Endothelial cell of umbilical vein (primary cell): Measurements from ENCODE around the gene TICAM1. TPM values are rescaled to one million over a fixed set of nuclear protein-coding genes. Genes with fewer than 3 reads are reported as not detected.

Experiments
- BruUV-seq: library from RNA; stranded (reverse); fragments of 400-500 nt; replicated peaks from 2 replicates; lab custom pipeline; 2021; lab: Mats Ljungman, UMichigan
- CTCF ChIA-PET: fragments of 300-600, 350-600 bp; sonication (Branson Sonifier 250); formaldehyde crosslinking; loops from one replicate; lab custom pipeline; 2021; ENCODE audit warnings: antibody characterized with exemption, inconsistent platforms; lab: Charles Lee
- POLR2A ChIA-PET: fragments of 300-600, 350-600 bp; sonication (Branson Sonifier 250); formaldehyde crosslinking; loops from one replicate; lab custom pipeline; 2021; ENCODE audit warnings: antibody characterized with exemption, inconsistent platforms; lab: Charles Lee
- DNase-seq: peaks from one replicate; pipeline ENCODE4 v3.0.0-alpha.2; 2011; ENCODE audit warnings: low read depth, low spot score
- FAIRE-seq: peaks from 2 replicates; lab custom pipeline; 2011; peaks lifted over from hg19 to GRCh38; lab: Jason Lieb, UNC
- H2AFZ ChIP-seq: 2 replicates; pipeline ENCODE4 v1.6.0; 2012; ENCODE audit warnings: low read depth, low read length, control low read depth, inconsistent platforms
- H3K27ac ChIP-seq: 2 replicates; pipeline ENCODE4 v1.5.1; 2011; ENCODE audit warnings: low read depth, mild to moderate bottlenecking, control low read depth, low read length, moderate library complexity; ENCODE audit not compliant: insufficient read depth
- H3K27me3 ChIP-seq, 2 experiments: 2 replicates each; pipeline versions ENCODE4 v1.6.0 to v1.6.1; 2011; ENCODE audit warnings: low read length in 2 of 2, mixed read lengths in 1 of 2; ENCODE audit not compliant: control insufficient read depth in 2 of 2, insufficient read depth in 2 of 2
- H3K36me3 ChIP-seq, 2 experiments: 2 replicates in 1 of 2; 3 replicates in 1 of 2; pipeline ENCODE4 v1.5.1; 2011; ENCODE audit warnings: low read length in 2 of 2, mild to moderate bottlenecking in 1 of 2, moderate library complexity in 1 of 2; ENCODE audit not compliant: control insufficient read depth in 2 of 2, insufficient read depth in 2 of 2; ENCODE audit errors: extremely low read depth in 1 of 2
- H3K4me1 ChIP-seq: 3 replicates; pipeline ENCODE4 v1.5.1; 2011; ENCODE audit warnings: mild to moderate bottlenecking, low read length; ENCODE audit not compliant: control insufficient read depth, insufficient read depth; ENCODE audit errors: extremely low read depth
- H3K4me2 ChIP-seq: 2 replicates; pipeline ENCODE4 v1.6.1; 2011; ENCODE audit warnings: low read length, control low read depth, mixed read lengths; ENCODE audit not compliant: insufficient read depth
- H3K4me3 ChIP-seq, 3 experiments: fragments of 200-600 bp in 1 of 3; sonication (generic), shearing (Covaris generic) in 1 of 3; replicated peaks in 1 of 3; 2 replicates each; pipeline ENCODE4 v1.5.1; 2011 to 2016; ENCODE audit warnings: control low read depth in 3 of 3, low read length in 3 of 3, mild to moderate bottlenecking in 2 of 3, inconsistent platforms in 1 of 3, low read depth in 1 of 3, moderate library complexity in 1 of 3; ENCODE audit not compliant: insufficient read depth in 1 of 3
- H3K79me2 ChIP-seq: 2 replicates; pipeline ENCODE4 v1.6.0; 2012; ENCODE audit warnings: low read length, inconsistent platforms; ENCODE audit not compliant: control insufficient read depth, insufficient read depth
- H3K9ac ChIP-seq: replicated peaks from 2 replicates; pipeline ENCODE3; 2011; ENCODE audit warnings: low read length, control low read depth; ENCODE audit not compliant: insufficient read depth; ENCODE audit errors: extremely low read depth
- H3K9me1 ChIP-seq: replicated peaks from 3 replicates; pipeline ENCODE4 v1.6.0; 2011; ENCODE audit warnings: mild to moderate bottlenecking, low read length; ENCODE audit not compliant: control insufficient read depth, insufficient read depth; ENCODE audit errors: extremely low read depth
- H3K9me3 ChIP-seq: replicated peaks from 2 replicates; pipeline ENCODE4 v1.5.1; 2012; ENCODE audit warnings: low read length, inconsistent platforms; ENCODE audit not compliant: control insufficient read depth, insufficient read depth
- H4K20me1 ChIP-seq: replicated peaks from 2 replicates; pipeline ENCODE3; 2011; ENCODE audit warnings: mild to moderate bottlenecking, low read length; ENCODE audit not compliant: control insufficient read depth, insufficient read depth; ENCODE audit errors: extremely low read depth
- EZH2 ChIP-seq: IDR thresholded peaks from 2 replicates; pipeline ENCODE4 v1.6.1; 2012; ENCODE audit warnings: borderline replicate concordance, low read depth, mild to moderate bottlenecking, moderate library complexity, low read length, inconsistent platforms; ENCODE audit not compliant: severe bottlenecking
- POLR2AphosphoS5 ChIP-seq: IDR thresholded peaks from 2 replicates; pipeline ENCODE4 v1.6.1; 2012; ENCODE audit warnings: low read depth, mild to moderate bottlenecking, control low read depth, low read length, moderate library complexity; ENCODE audit not compliant: insufficient read depth
- dilution Hi-C: fragments of 300-500 bp; cut with MboI; formaldehyde crosslinking; loops from one replicate; pipeline ENCODE4 v1.15.0; 2019; ENCODE audit warnings: low sequenced_read_pairs; ENCODE audit not compliant: extremely low pct_ligation_motif_present
- intact Hi-C: fragments of 100-400 bp; cut with micrococcal nuclease; formaldehyde crosslinking; loops from one replicate; pipeline ENCODE4 v1.10.0; 2022
- polyA plus RNA-seq, 4 experiments: library from polyadenylated mRNA; depleted of rRNA in 3 of 4; stranded (reverse) in 3 of 4; unstranded in 1 of 4; fragments of >200 nt; gene quantifications; 2 replicates each; pipeline versions ENCODE4 v1.2.1 to v1.2.3, GENCODE V29; 2011 to 2012; ENCODE audit warnings: missing spikeins in 1 of 4
- total RNA-seq: library from RNA; stranded (reverse); gene quantifications from 2 replicates; pipeline ENCODE4 v1.2.3, GENCODE V29; 2021
- TF ChIP-seq, protein P1 (sequence below), 2 donors: IDR thresholded peaks; 1 replicate in 1 of 2; 2 replicates in 1 of 2; pipeline ENCODE4 v1.5.1; 2011; ENCODE audit warnings: low read length in 2 of 2, mild to moderate bottlenecking in 2 of 2, moderate library complexity in 2 of 2, control low read depth in 1 of 2, inconsistent platforms in 1 of 2, low read depth in 1 of 2; ENCODE audit not compliant: insufficient read depth in 1 of 2; ENCODE audit errors: extremely low read depth in 1 of 2

Gene TICAM1
- total and polyA plus RNA-seq, 2 donors (not counting 3 experiments of a cell fraction or from before 2014, with no cell fraction given): 4.8 to 17.6 TPM

DNA sequence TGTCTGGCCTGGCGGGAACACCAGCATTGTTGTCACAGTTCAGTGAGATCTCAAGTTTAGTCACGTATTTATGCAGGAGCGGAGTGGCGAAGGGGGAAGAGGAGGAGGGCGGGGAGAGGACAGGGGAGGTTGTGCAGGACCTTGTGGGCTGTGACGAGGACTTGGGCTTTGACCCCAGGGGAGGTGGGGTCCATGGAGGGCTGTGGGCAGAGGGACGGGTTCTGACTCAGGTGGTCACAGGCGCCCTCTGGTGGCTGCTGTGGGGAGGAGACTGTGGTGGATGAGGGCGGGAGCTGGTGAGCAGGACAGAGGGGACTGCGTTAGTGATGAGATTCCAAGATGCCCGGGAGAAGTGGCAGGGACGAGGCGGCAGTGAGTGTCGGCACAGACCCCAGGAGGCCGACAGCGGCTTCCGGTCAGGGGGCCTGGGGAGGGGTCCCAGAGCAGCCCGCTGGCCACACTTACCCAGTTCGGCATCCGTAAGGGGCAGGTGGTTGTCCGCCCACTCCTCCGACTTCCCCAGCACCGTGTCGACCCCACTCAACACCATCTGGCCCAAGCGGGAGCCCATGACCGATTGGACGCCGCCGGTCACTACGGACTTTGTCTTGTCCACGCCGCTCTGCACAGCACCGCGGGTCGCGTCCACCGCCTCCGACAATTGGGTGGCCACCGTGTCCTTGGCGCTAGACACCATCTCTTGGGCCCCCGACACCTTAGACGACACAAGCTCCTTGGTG, 20.2 kb upstream of the TICAM1 start:
- Histone ChIP-seq H3K79me2 (no peaks in the 10 kb centered on the region), H3K4me3 (no peak overlapping the region), H3K9me1 (no peaks in the 10 kb centered on the region), H3K27ac (no peak overlapping the region), H3K4me1 (no peaks in the 10 kb centered on the region), H3K9me3 (no peaks in the 10 kb centered on the region), H3K27me3 (no peaks in the 10 kb centered on the region), H3K9ac (no peak overlapping the region), H2AFZ (no peak overlapping the region), H3K4me2 (no peak overlapping the region), H3K36me3 (peaks cover 5 to 26% of the 10 kb centered on the region in 2 experiments), H4K20me1 (no peaks in the 10 kb centered on the region)
- dilution Hi-C loops: no loop called here
- intact Hi-C loops: loop anchor here (1.0 kb wide), 1 partner anchor 42 kb away; no protein-coding TSS in a partner anchor
- ChIA-PET CTCF (interaction anchor here (0.6 to 8.7 kb wide), 35 partner anchors 8 to 184 kb away, joined by 3 to 514 read pairs (median 6); partner anchors contain the start of genes FEM1A, KDM4B, PLIN3 and TICAM1), POLR2A (interaction anchor here (0.5 kb wide), 1 partner anchor 39 kb away, joined by 3 read pairs; no protein-coding TSS in a partner anchor)
- no TSS peak for BruUV-seq
- FAIRE-seq: peak; percentile 79
- TF ChIP-seq EZH2 (no peak), POLR2AphosphoS5 (peak; percentile 14)
- TF ChIP-seq, protein P1, sequence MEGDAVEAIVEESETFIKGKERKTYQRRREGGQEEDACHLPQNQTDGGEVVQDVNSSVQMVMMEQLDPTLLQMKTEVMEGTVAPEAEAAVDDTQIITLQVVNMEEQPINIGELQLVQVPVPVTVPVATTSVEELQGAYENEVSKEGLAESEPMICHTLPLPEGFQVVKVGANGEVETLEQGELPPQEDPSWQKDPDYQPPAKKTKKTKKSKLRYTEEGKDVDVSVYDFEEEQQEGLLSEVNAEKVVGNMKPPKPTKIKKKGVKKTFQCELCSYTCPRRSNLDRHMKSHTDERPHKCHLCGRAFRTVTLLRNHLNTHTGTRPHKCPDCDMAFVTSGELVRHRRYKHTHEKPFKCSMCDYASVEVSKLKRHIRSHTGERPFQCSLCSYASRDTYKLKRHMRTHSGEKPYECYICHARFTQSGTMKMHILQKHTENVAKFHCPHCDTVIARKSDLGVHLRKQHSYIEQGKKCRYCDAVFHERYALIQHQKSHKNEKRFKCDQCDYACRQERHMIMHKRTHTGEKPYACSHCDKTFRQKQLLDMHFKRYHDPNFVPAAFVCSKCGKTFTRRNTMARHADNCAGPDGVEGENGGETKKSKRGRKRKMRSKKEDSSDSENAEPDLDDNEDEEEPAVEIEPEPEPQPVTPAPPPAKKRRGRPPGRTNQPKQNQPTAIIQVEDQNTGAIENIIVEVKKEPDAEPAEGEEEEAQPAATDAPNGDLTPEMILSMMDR (IDR thresholded peaks at IDR 0.05; ENCODE audit: extremely low read depth in 1 of 2, insufficient read depth in 1 of 2, low read depth in 1 of 2, low read length in 2 of 2): peak; percentile 78 to 90
- peak; percentile 53 for DNase-seq
